ENCODE measurements around the gene USP34.
"Not testable (repeated sequence)": the region's sequence is repeated elsewhere in the genome, so short reads cannot be mapped to it uniquely, and the experiment has no call there.

The USP34 gene

DNA sequence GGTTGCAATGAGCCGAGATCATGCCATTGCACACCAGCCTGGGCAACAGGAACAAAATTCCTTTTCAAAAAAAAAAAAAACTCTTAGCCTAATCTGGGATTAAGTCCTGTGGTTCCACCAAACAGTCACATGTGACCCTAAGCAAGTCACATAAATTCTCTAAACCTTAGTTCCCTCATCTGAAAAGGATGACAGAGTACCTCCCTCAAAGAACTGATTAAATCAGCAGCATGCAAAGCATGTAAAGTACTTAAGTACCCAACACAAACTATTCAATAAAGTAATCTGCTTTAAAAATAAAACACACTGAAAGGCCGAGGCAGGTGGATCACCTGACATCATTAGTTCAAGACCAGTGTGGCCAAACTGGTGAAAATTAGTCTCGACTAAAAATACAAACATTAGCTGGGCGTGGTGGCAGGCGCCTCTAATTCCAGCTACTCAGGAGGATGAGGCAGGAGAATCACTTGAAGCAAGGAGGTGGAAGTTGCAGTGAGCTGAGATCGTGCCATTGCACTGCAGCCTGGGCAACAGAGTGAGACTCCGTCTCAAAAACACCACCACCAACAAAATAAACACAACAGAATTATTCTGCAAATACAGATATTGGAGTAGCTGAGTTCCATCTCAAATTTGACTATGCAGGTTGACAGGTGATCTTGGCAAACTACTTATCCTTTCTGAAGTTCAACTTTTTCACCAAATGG, 7.0 kb downstream of the USP34 start:
- DNase-seq (ENCODE audit: low read depth) = no peak

DNA sequence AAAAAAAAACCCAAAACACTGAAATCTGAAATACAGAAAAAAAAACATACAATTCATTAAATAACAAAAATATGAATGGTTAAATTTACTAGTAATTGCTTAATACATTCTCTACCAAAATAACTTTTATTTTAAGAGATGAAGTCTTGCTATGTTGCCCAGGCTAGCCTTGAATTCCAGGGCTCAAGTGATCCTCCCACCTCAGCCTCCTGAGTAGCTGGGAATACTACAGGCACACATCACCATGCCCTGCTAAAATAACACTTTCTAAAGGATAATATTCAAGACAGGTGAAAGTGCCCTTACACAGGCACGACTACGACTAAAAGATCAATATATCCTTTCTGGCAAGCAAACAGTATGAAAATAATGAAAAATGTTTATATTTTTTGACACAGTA, 9.5 kb downstream of the USP34 start:
- no peak for DNase-seq (ENCODE audit: low read depth)

DNA sequence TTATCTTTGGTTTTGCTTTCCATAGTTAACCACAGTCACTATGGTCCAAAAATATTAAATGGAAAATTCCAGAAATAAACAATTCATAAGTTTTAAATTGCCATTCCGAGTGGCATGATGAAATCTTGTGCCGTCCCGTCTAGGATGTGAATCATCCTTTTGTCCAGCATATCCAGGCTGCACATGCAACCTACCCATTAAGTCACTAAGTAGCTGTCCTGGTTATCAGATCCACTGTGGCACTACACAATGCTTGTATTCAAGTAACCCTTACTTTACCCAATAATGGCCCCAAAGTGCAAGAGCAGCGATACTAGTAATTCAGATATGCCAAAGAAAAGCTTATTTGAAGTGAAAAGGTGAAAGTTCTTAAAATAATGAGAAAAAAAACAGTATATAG, 10.7 kb downstream of the USP34 start:
- DNase-seq (ENCODE audit: low read depth) = peak; percentile 67

- no peak for DNase-seq (ENCODE audit: low read depth)
Observed at GRCh38 chr2:61456746-61457420, 14.0 kb downstream of the USP34 start.

DNA sequence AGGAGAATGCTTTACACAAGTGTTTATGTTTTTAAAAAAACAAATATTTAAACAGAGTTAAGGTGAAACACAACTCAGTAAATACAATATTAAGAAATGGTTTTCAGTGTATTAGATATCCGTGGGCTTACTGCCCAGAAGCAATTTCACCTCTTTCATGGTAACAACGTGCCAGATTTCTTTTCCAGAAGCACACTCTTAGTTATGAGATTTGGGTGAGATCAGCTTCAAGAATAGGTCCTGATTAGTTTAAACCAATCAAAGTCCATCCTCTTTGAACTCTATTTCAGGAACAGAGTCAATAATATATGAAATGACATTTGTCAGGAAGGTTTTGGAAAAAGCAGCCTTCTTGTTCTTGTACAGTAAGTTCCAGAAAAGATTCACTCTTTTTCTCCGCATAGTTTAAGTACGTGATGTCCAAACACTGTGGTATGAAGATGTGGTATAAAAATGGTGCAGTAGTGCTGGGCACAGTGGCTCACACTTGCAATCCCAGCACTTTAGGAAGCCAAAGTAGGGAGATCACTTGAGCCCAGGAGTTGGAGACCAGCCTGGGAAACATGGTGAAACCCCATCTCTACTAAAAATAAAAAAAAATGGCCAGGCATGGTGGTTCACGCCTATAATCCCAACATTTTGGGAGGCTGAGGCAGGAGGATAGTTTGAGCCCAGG, 14.7 kb downstream of the USP34 start:
- no peak for DNase-seq (ENCODE audit: low read depth)

- not testable (repeated sequence) for DNase-seq (ENCODE audit: low read depth)
Observed at GRCh38 chr2:61454972-61455371, 15.9 kb downstream of the USP34 start.

GRCh38 chr2:61454383-61454782, 16.5 kb downstream of the USP34 start:
- DNase-seq (ENCODE audit: low read depth) = no peak

DNA sequence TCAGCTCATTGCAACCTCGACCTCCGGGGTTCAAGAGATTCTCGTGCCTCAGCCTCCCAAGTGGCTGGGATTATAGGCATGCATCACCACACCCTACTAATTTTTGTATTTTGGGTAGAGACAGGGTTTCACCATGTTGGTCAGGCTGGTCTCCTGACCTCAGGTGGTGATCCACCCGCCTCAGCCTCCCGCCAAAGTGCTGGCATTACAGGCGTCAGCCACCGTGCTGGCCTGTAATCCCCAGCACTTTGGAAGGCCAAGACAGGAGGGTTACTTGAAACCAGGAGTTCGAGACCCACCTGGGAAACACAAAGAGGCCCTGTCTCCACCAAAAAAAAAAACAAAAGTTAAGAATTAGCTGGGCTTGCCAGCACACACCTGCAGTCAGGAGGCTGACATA, 18.5 kb downstream of the USP34 start:
- DNase-seq (ENCODE audit: low read depth) = no peak

- DNase-seq (ENCODE audit: low read depth) = no peak
Observed at GRCh38 chr2:61451178-61451577, 19.7 kb downstream of the USP34 start.

GRCh38 chr2:61450144-61450543, 20.7 kb downstream of the USP34 start:
- DNase-seq (ENCODE audit: low read depth) = no peak

- DNase-seq (ENCODE audit: low read depth) = no peak
Observed at GRCh38 chr2:61448229-61448628, 22.7 kb downstream of the USP34 start.

GRCh38 chr2:61446971-61447370, 23.9 kb downstream of the USP34 start:
- not testable (repeated sequence) for DNase-seq (ENCODE audit: low read depth)

- DNase-seq (ENCODE audit: low read depth) = no peak
Observed at GRCh38 chr2:61443342-61444041, 27.4 kb downstream of the USP34 start.

GRCh38 chr2:61439241-61440002, 31.5 kb downstream of the USP34 start:
- no peak for DNase-seq (ENCODE audit: low read depth)

- no peak for DNase-seq (ENCODE audit: low read depth)
Observed at GRCh38 chr2:61438670-61439069, 32.2 kb downstream of the USP34 start.

DNA sequence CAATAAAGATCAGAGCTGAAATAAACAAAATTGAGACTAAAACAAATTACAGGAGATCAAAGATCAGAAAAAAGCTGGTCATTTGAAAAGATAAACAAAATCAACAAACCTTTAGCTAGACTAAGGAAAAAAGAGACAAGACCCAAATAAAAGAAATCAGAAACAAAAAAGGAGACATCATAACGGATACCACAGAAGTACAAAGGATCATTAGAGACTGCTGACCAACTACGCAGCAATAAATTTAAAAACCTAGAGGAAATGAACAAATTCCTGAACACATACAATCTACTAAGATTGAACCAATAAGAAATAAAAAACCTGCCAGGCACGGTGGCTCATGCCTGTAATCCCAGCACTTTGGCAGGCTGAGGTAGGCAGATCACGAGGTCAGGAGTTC, 33.7 kb downstream of the USP34 start:
- no peak for DNase-seq (ENCODE audit: low read depth)

DNA sequence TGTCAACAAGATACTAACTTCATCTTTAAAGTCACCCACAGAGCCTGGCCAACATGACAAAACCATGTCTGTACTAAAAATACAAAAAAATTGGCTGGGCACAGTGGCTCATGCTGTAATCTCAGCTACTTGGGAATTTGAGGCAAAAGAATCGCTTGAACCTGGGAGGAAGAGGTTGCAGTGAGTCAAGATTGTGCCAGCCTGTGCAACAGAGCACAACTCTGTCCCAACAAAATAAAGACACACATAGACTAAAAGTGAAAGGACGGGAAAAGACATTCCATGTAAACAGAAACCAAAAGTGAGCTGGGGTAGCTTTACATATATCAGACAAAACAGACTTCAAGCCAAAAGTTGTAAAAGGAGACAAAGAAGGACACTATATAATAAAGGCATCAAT, 34.8 kb downstream of the USP34 start:
- no peak for DNase-seq (ENCODE audit: low read depth)

GRCh38 chr2:61435291-61435690, 35.6 kb downstream of the USP34 start:
- DNase-seq (ENCODE audit: low read depth) = no peak

- no peak for DNase-seq (ENCODE audit: low read depth)
Observed at GRCh38 chr2:61434314-61434713, 36.6 kb downstream of the USP34 start.

DNA sequence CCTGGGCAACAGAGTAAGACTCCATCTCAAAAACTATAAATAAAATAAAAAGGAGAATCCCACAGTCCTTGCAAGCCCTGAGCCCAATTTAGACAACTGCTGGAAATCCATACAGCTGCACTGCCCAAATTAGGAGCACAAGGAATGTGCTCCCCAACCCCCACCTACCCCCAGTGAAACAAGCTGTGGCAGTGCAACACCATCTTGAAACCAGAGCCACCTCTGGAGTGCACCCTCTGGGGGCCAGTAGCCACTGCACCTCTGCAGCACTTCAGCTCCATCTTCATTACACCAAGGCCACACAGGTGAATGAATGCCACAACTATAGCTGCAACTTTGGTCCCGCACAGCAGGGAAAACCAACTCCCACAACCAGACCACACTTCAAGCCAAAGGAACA, 37.3 kb downstream of the USP34 start:
- no peak for DNase-seq (ENCODE audit: low read depth)

DNA sequence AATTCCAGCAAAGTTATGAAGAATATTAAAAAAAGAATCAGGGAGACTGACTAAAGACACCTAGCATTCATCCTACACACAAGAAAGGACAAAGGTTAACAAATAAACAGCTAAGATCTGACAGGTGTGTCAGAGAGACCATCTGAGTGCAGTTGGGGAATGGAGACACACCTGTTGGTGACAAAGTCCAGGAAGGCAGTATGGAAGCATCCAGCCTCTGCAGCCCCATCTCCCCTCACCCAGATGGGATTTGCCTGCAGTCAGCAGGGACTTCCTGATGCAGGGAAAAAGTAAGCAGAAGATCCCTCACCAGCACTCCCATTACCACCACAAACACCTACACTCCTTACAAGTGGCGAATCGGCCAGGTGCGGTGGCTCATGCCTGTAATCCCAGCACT, 37.9 kb downstream of the USP34 start:
- DNase-seq (ENCODE audit: low read depth) = no peak

- no peak for DNase-seq (ENCODE audit: low read depth)
Observed at GRCh38 chr2:61431345-61431744, 39.5 kb downstream of the USP34 start.

Measured in stromal cell of bone marrow (primary cell).